ENCODE measurements around the gene SYNGR3. TPM values are rescaled to one million over a fixed set of nuclear protein-coding genes. Genes with fewer than 3 reads are reported as not detected.

Gene SYNGR3
- total RNA-seq, 1 experiment from 2014 or later, result 1.8 TPM

GRCh38 chr16:2042171-2042985 is 52.6 kb downstream of the SYNGR3 start:
- peaks cover 44% of the 10 kb centered on the region for H3K36me3 ChIP-seq

GRCh38 chr16:2042986-2043666 is 53.4 kb downstream of the SYNGR3 start:
- Histone ChIP-seq H3K27me3 (replicated peaks) (no peaks in the 10 kb centered on the region), H3K9me3 (replicated peaks) (no peaks in the 10 kb centered on the region), H3K27ac (no peak overlapping the region), H3K4me3 (no peak overlapping the region), H3K4me1 (replicated peaks) (peaks cover 57% of the 10 kb centered on the region), H3K36me3 (peaks cover 39% of the 10 kb centered on the region)
- no peak for DNase-seq (ENCODE audit: low read depth in 1 of 2, low spot score in 2 of 2)

More at GRCh38 chr16:2042171-2042985, 52.6 kb downstream of the SYNGR3 start:
- H3K4me3 ChIP-seq, result no peak overlapping the region
- no peaks in the 10 kb centered on the region for H3K27me3 ChIP-seq (replicated peaks)
- peaks cover 62% of the 10 kb centered on the region for H3K4me1 ChIP-seq (replicated peaks)
- DNase-seq (ENCODE audit: low read depth in 1 of 2, low spot score in 2 of 2), result no peak
- H3K9me3 ChIP-seq (replicated peaks), result no peaks in the 10 kb centered on the region
- H3K27ac ChIP-seq, result no peak overlapping the region

Other genes with a start within 250 kb of the SYNGR3 start
- 19.9 and 27.1 TPM in 2 replicates for gene NME3, start 218.4 kb upstream of the SYNGR3 start, total RNA-seq (2014; rRNA removed; shearing (Covaris generic))
- 6.9 and 7.7 TPM in 2 replicates for gene EME2, start 217.2 kb upstream of the SYNGR3 start, total RNA-seq (2014; rRNA removed; shearing (Covaris generic))
- gene MRPS34, start 216.8 kb upstream of the SYNGR3 start, total RNA-seq (2014; rRNA removed; shearing (Covaris generic)), result 132 and 178 TPM in 2 replicates
- gene SPSB3, start 207.4 kb upstream of the SYNGR3 start, total RNA-seq (2014; rRNA removed; shearing (Covaris generic)), result 19.9 and 21.1 TPM in 2 replicates
- gene NUBP2, start 207.0 kb upstream of the SYNGR3 start, total RNA-seq (2014; rRNA removed; shearing (Covaris generic)), result 117 and 127 TPM in 2 replicates
- not detected in 2 replicates for gene IGFALS, start 196.3 kb upstream of the SYNGR3 start, total RNA-seq (2014; rRNA removed; shearing (Covaris generic))
- gene HAGH, start 163.1 kb upstream of the SYNGR3 start, total RNA-seq (2014; rRNA removed; shearing (Covaris generic)), result 22.2 and 65.3 TPM in 2 replicates
- 38.8 and 90.3 TPM in 2 replicates for gene FAHD1, start 162.8 kb upstream of the SYNGR3 start, total RNA-seq (2014; rRNA removed; shearing (Covaris generic))
- not detected in 2 replicates for gene MEIOB, start 117.8 kb upstream of the SYNGR3 start, total RNA-seq (2014; rRNA removed; shearing (Covaris generic))
- gene HS3ST6, start 71.6 kb upstream of the SYNGR3 start, total RNA-seq (2014; rRNA removed; shearing (Covaris generic)), result not detected in 2 replicates
- 13.9 and 21.3 TPM in 2 replicates for gene MSRB1, start 46.8 kb upstream of the SYNGR3 start, total RNA-seq (2014; rRNA removed; shearing (Covaris generic))
- not detected in 2 replicates for gene RPL3L, start 35.3 kb upstream of the SYNGR3 start, total RNA-seq (2014; rRNA removed; shearing (Covaris generic))
- gene NDUFB10, start 30.4 kb upstream of the SYNGR3 start, total RNA-seq (2014; rRNA removed; shearing (Covaris generic)), result 273 and 292 TPM in 2 replicates
- gene RPS2, start 25.1 kb upstream of the SYNGR3 start, total RNA-seq (2014; rRNA removed; shearing (Covaris generic)), result 2,199 and 2,611 TPM in 2 replicates
- gene RNF151, start 23.1 kb upstream of the SYNGR3 start, total RNA-seq (2014; rRNA removed; shearing (Covaris generic)), result not detected in 2 replicates
- 68.0 and 156 TPM in 2 replicates for gene TBL3, start 17.9 kb upstream of the SYNGR3 start, total RNA-seq (2014; rRNA removed; shearing (Covaris generic))
- 0.16 TPM in 1 of 2 replicates, not detected in the other for gene NOXO1, start 8.5 kb upstream of the SYNGR3 start, total RNA-seq (2014; rRNA removed; shearing (Covaris generic))
- 26.9 and 31.8 TPM in 2 replicates for gene GFER, start 5.8 kb upstream of the SYNGR3 start, total RNA-seq (2014; rRNA removed; shearing (Covaris generic))
- 13.5 and 20.4 TPM in 2 replicates for gene ZNF598, start 19.9 kb downstream of the SYNGR3 start, total RNA-seq (2014; rRNA removed; shearing (Covaris generic))
- not detected in 2 replicates for gene NPW, start 29.8 kb downstream of the SYNGR3 start, total RNA-seq (2014; rRNA removed; shearing (Covaris generic))
- gene NHERF2, start 36.9 kb downstream of the SYNGR3 start, total RNA-seq (2014; rRNA removed; shearing (Covaris generic)), result 50.2 and 57.3 TPM in 2 replicates
- gene NTHL1, start 57.9 kb downstream of the SYNGR3 start, total RNA-seq (2014; rRNA removed; shearing (Covaris generic)), result 33.9 and 59.3 TPM in 2 replicates
- 36.9 and 51.9 TPM in 2 replicates for gene TSC2, start 58.0 kb downstream of the SYNGR3 start, total RNA-seq (2014; rRNA removed; shearing (Covaris generic))
- gene PKD1, start 145.9 kb downstream of the SYNGR3 start, total RNA-seq (2014; rRNA removed; shearing (Covaris generic)), result 60.4 and 97.9 TPM in 2 replicates
- gene RAB26, start 158.7 kb downstream of the SYNGR3 start, total RNA-seq (2014; rRNA removed; shearing (Covaris generic)), result 0.16 TPM in 1 of 2 replicates, not detected in the other
- gene TRAF7, start 165.8 kb downstream of the SYNGR3 start, total RNA-seq (2014; rRNA removed; shearing (Covaris generic)), result 26.4 and 39.5 TPM in 2 replicates
- not detected in 2 replicates for gene CASKIN1, start 206.6 kb downstream of the SYNGR3 start, total RNA-seq (2014; rRNA removed; shearing (Covaris generic))
- 25.3 and 34.1 TPM in 2 replicates for gene MLST8, start 215.5 kb downstream of the SYNGR3 start, total RNA-seq (2014; rRNA removed; shearing (Covaris generic))
- 0.88 and 4.6 TPM in 2 replicates for gene BRICD5, start 220.9 kb downstream of the SYNGR3 start, total RNA-seq (2014; rRNA removed; shearing (Covaris generic))
- 37.8 and 47.1 TPM in 2 replicates for gene PGP, start 224.9 kb downstream of the SYNGR3 start, total RNA-seq (2014; rRNA removed; shearing (Covaris generic))
- gene E4F1, start 233.6 kb downstream of the SYNGR3 start, total RNA-seq (2014; rRNA removed; shearing (Covaris generic)), result 44.7 and 47.6 TPM in 2 replicates
- 1.4 TPM in 2 replicates for gene DNASE1L2, start 246.5 kb downstream of the SYNGR3 start, total RNA-seq (2014; rRNA removed; shearing (Covaris generic))

All from SJSA1 (cell line).